HG02943 (cell line): ENCODE data around the gene NAA38.
"Not testable (repeated sequence)": the region's sequence is repeated elsewhere in the genome, so short reads cannot be mapped to it uniquely, and the experiment has no call there.

ENCODE experiments used
- ATAC-seq: cut with Tn5 transposase; IDR thresholded peaks from one replicate; pipeline ENCODE4 v1.9.1; 2021; ENCODE audit warnings: mild to moderate bottlenecking, low read depth, moderate library complexity; ENCODE audit not compliant: unreplicated experiment

The NAA38 gene

GRCh38 chr17:7882629-7883028 lies 25.3 kb upstream of the NAA38 start:
- ATAC-seq = no peak

GRCh38 chr17:7882068-7882467 lies 24.7 kb upstream of the NAA38 start:
- no peak for ATAC-seq

GRCh38 chr17:7881276-7882054 lies 24.1 kb upstream of the NAA38 start:
- ATAC-seq = no peak

- ATAC-seq = no peak
Measured at GRCh38 chr17:7880076-7880868, 22.9 kb upstream of the NAA38 start.

- no peak for ATAC-seq
Measured at GRCh38 chr17:7878234-7878633, 20.9 kb upstream of the NAA38 start.

GRCh38 chr17:7875804-7876370 lies 18.5 kb upstream of the NAA38 start:
- ATAC-seq = no peak

- ATAC-seq = no peak
Measured at GRCh38 chr17:7873051-7873450, 15.7 kb upstream of the NAA38 start.

GRCh38 chr17:7867881-7868329 lies 10.5 kb upstream of the NAA38 start:
- ATAC-seq = no peak

GRCh38 chr17:7864995-7865650 lies 7.8 kb upstream of the NAA38 start:
- no peak for ATAC-seq

- ATAC-seq = not testable (repeated sequence)
Measured at GRCh38 chr17:7864384-7864783, 7.0 kb upstream of the NAA38 start.

GRCh38 chr17:7862692-7863437 lies 5.5 kb upstream of the NAA38 start:
- ATAC-seq = no peak

GRCh38 chr17:7859028-7859427 lies 1.7 kb upstream of the NAA38 start:
- no peak for ATAC-seq

GRCh38 chr17:7858522-7858810 lies 1.1 kb upstream of the NAA38 start:
- ATAC-seq = no peak

GRCh38 chr17:7857713-7858521 lies 558 bp upstream of the NAA38 start, which contains the start of gene CYB5D1:
TSS of gene CYB5D1 (plus strand) at chr17:7858003. CDS start at chr17:7858135, 132 bp downstream.
- peak; percentile 31 for ATAC-seq

GRCh38 chr17:7856011-7856810 lies 1.1 kb downstream of the NAA38 start:
- no peak for ATAC-seq

- no peak for ATAC-seq
Measured at GRCh38 chr17:7855660-7856010, 1.7 kb downstream of the NAA38 start.

GRCh38 chr17:7854851-7855659 lies 2.3 kb downstream of the NAA38 start, which contains the start of gene TMEM88:
TSS of gene TMEM88 (plus strand) at chr17:7855066. CDS start at chr17:7855075, 9 bp downstream.
- no peak for ATAC-seq
